Osteoblast (primary cell): ENCODE results near the gene UIMC1. TPM values are rescaled to one million over a fixed set of nuclear protein-coding genes. Genes with fewer than 3 reads are reported as not detected.

Experiments used
- DNase-seq: peaks from one replicate; pipeline ENCODE4 v3.0.0; 2011; ENCODE audit warnings: low spot score, mixed read lengths; ENCODE audit not compliant: insufficient read length; ENCODE audit errors: missing footprints
- H2AFZ ChIP-seq: 2 replicates; pipeline ENCODE4 v1.6.0; 2011; ENCODE audit warnings: mild to moderate bottlenecking, low read length
- H3K27ac ChIP-seq: 2 replicates; pipeline ENCODE4 v1.5.1; 2011; ENCODE audit warnings: mild to moderate bottlenecking, low read depth, low read length, moderate library complexity
- H3K27me3 ChIP-seq: 2 replicates; pipeline ENCODE4 v1.6.0; 2012; ENCODE audit warnings: mild to moderate bottlenecking, control low read depth, inconsistent platforms, low read length, moderate library complexity; ENCODE audit not compliant: insufficient read depth
- H3K36me3 ChIP-seq: 2 replicates; pipeline ENCODE4 v1.5.1; 2011; ENCODE audit warnings: mild to moderate bottlenecking, low read length, control low read depth, moderate library complexity; ENCODE audit not compliant: insufficient read depth
- H3K4me1 ChIP-seq: 2 replicates; pipeline ENCODE4 v1.5.1; 2011; ENCODE audit warnings: mild to moderate bottlenecking, low read length, control low read depth, moderate library complexity; ENCODE audit not compliant: insufficient read depth
- H3K4me2 ChIP-seq: 2 replicates; pipeline ENCODE4 v1.6.0; 2011; ENCODE audit warnings: mild to moderate bottlenecking, low read length; ENCODE audit not compliant: insufficient read depth
- H3K4me3 ChIP-seq: fragments of 200-600 bp; sonication (generic); 3 replicates; pipeline ENCODE4 v1.5.1; 2012; ENCODE audit warnings: mild to moderate bottlenecking, low read length, inconsistent platforms; ENCODE audit not compliant: insufficient read depth
- H3K79me2 ChIP-seq: 2 replicates; pipeline ENCODE4 v1.6.0; 2012; ENCODE audit warnings: mild to moderate bottlenecking, low read length, control low read depth, inconsistent platforms; ENCODE audit not compliant: insufficient read depth
- H3K9me3 ChIP-seq: 2 replicates; pipeline ENCODE4 v1.5.1; 2011; ENCODE audit warnings: low read depth, low read length, control low read depth
- H4K20me1 ChIP-seq: 2 replicates; pipeline ENCODE4 v1.6.0; 2012; ENCODE audit warnings: mild to moderate bottlenecking, low read length, control low read depth; ENCODE audit not compliant: insufficient read depth
- CTCF ChIP-seq: IDR thresholded peaks from 2 replicates; pipeline ENCODE4 v1.5.1; 2011; ENCODE audit warnings: mild to moderate bottlenecking, low read depth, low read length, moderate library complexity; ENCODE audit errors: extremely low read depth
- total RNA-seq: library from RNA; depleted of rRNA; stranded (reverse); fragments of >200 nt; gene quantifications from 2 replicates; pipeline ENCODE4 v1.2.3, GENCODE V29; 2012

UIMC1 gene
- total RNA-seq, 1 donor: 40.9 TPM

GRCh38 chr5:176865964-176866363 is 140.6 kb downstream of the UIMC1 start:
- H3K27me3 ChIP-seq: peaks cover 37% of the 10 kb centered on the region
- no peak for DNase-seq
- H4K20me1 ChIP-seq: no peaks in the 10 kb centered on the region

GRCh38 chr5:176864755-176865154 is 141.8 kb downstream of the UIMC1 start:
- no peak for DNase-seq
- H3K4me1 ChIP-seq: no peaks in the 10 kb centered on the region
- H2AFZ ChIP-seq: no peak overlapping the region
- H3K9me3 ChIP-seq: no peaks in the 10 kb centered on the region
- H3K4me3 ChIP-seq: no peak overlapping the region
- H3K79me2 ChIP-seq: no peaks in the 10 kb centered on the region
- H3K4me2 ChIP-seq: no peak overlapping the region
- peaks cover 40% of the 10 kb centered on the region for H3K27me3 ChIP-seq
- no peak overlapping the region for H3K27ac ChIP-seq
- no peaks in the 10 kb centered on the region for H3K36me3 ChIP-seq
- H4K20me1 ChIP-seq: no peaks in the 10 kb centered on the region
- no peak for TF ChIP-seq CTCF

More at GRCh38 chr5:176865964-176866363, 140.6 kb downstream of the UIMC1 start:
- no peak overlapping the region for H3K27ac ChIP-seq
- no peaks in the 10 kb centered on the region for H3K79me2 ChIP-seq
- H2AFZ ChIP-seq: no peak overlapping the region
- TF ChIP-seq CTCF: no peak
- H3K36me3 ChIP-seq: no peaks in the 10 kb centered on the region
- no peaks in the 10 kb centered on the region for H3K4me1 ChIP-seq
- H3K4me3 ChIP-seq: no peak overlapping the region
- no peaks in the 10 kb centered on the region for H3K9me3 ChIP-seq
- H3K4me2 ChIP-seq: no peak overlapping the region

- Histone ChIP-seq H3K79me2 (no peaks in the 10 kb centered on the region), H3K36me3 (no peaks in the 10 kb centered on the region), H3K4me1 (no peaks in the 10 kb centered on the region), H3K9me3 (no peaks in the 10 kb centered on the region), H3K27ac (no peak overlapping the region), H3K4me2 (no peak overlapping the region), H3K4me3 (no peak overlapping the region), H2AFZ (no peak overlapping the region), H3K27me3 (peaks cover 40% of the 10 kb centered on the region), H4K20me1 (no peaks in the 10 kb centered on the region)
- no peak for DNase-seq
- TF ChIP-seq CTCF: no peak
Observed at GRCh38 chr5:176863765-176864098, 142.8 kb downstream of the UIMC1 start.

GRCh38 chr5:176863041-176863764 is 143.4 kb downstream of the UIMC1 start:
- H3K36me3 ChIP-seq: no peaks in the 10 kb centered on the region
- H3K4me2 ChIP-seq: no peak overlapping the region
- no peak overlapping the region for H3K27ac ChIP-seq
- DNase-seq: no peak
- TF ChIP-seq CTCF: no peak
- H3K4me1 ChIP-seq: no peaks in the 10 kb centered on the region
- H3K4me3 ChIP-seq: no peak overlapping the region
- no peaks in the 10 kb centered on the region for H3K9me3 ChIP-seq
- H2AFZ ChIP-seq: no peak overlapping the region
- H3K79me2 ChIP-seq: no peaks in the 10 kb centered on the region
- no peaks in the 10 kb centered on the region for H4K20me1 ChIP-seq
- H3K27me3 ChIP-seq: peaks cover 40% of the 10 kb centered on the region
